Skin epidermis (tissue), 12 donors: ENCODE data around the gene RALGAPA1.
"Not testable (repeated sequence)": the region's sequence is repeated elsewhere in the genome, so short reads cannot be mapped to it uniquely, and the experiment has no call there.

Experiments used
- H3K27ac ChIP-seq, 21 experiments: fragments of 200-600 bp; sonication (generic) in 11 of 21; one replicate each; pipeline ENCODE4 v1.5.0; 2020; ENCODE audit warnings: mild to moderate bottlenecking in 3 of 21, inconsistent platforms in 2 of 21, moderate library complexity in 2 of 21
- H3K4me3 ChIP-seq, 7 experiments: fragments of 200-600 bp; sonication (generic) in 2 of 7; one replicate each; pipeline ENCODE4 v1.5.0; 2020; ENCODE audit warnings: inconsistent platforms in 2 of 7, mild to moderate bottlenecking in 2 of 7, moderate library complexity in 1 of 7

The RALGAPA1 gene

DNA sequence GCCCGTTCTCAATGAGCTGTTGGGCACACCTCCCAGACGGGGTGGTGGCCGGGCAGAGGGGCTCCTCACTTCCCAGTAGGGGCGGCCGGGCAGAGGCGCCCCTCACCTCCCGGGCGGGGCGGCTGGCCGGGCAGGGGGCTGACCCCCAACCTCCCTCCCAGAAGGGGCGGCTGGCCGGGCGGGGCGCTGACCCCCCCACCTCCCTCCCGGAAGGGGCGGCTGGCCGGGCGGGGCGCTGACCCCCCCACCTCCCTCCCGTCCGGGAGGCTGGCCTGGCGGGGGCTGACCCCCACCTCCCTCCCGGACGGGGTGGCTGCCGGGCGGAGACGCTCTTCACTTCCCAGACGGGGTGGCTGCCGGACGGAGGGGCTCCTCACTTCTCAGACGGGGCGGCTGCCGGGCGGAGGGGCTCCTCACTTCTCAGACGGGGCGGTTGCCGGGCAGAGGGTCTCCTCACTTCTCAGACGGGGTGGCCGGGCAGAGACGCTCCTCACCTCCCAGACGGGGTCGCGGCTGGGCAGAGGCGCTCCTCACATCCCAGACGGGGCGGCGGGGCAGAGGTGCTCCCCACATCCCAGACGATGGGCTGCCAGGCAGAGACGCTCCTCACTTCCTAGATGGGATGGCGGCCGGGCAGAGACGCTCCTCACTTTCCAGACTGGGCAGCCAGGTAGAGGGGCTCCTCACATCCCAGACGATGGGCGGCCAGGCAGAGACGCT is 15.5 kb upstream of the RALGAPA1 start:
- Histone ChIP-seq H3K27ac (peak overlapping the region in 1 of 21 experiments; percentile 38), H3K4me3 (peak overlapping the region in 5 of 7 experiments; percentile 74 to 86 (median 83))

- Histone ChIP-seq H3K4me3 (no peak overlapping the region), H3K27ac (no peak overlapping the region)
Observed at GRCh38 chr14:35822501-35822900, 13.4 kb upstream of the RALGAPA1 start.

- H3K27ac ChIP-seq, result no peak overlapping the region
- H3K4me3 ChIP-seq, result no peak overlapping the region
Observed at GRCh38 chr14:35821564-35822411, 12.7 kb upstream of the RALGAPA1 start.

DNA sequence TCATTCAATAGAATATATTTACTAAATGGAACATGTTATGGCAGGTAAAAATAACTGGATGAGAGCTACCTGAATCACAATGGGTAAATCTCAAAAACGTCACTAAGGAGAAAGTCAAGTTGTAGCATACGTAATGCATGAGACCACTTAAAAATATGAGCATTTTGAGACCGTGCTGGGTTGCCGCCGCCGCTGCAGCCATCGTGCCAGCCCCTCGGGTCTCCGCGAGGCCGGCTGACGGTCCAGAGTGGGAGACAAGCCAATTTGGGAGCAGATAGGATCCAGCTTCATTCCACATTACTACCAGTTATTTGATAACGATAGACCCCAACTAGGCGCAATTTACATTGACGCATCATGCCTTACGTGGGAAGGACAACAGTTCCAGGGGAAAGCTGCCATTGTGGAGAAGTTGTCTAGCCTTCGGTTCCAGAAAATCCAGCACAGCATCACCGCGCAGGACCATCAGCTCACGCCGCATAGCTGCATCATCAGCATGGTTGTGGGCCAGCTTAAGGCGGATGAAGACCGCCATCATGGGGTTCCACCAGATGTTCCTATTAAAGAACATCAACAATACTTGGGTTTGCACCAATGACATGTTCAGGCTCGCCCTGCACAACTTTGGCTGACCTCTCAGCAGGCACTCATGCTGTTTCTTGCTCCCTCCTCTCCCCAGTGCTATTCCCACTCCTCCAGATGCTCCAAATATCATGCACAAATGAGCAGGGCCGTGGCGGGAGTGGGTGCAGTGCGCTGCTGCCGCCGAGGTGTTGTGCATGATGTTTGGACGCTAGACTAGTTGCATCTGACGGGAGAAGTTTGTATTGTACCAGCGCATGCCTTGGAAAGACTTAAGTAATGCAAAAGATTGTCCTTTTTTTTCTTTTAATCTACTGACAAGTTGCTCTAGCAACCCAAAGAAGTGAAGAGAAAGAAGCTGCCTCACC is 10.8 kb upstream of the RALGAPA1 start:
- Histone ChIP-seq H3K27ac (no peak overlapping the region), H3K4me3 (no peak overlapping the region)

DNA sequence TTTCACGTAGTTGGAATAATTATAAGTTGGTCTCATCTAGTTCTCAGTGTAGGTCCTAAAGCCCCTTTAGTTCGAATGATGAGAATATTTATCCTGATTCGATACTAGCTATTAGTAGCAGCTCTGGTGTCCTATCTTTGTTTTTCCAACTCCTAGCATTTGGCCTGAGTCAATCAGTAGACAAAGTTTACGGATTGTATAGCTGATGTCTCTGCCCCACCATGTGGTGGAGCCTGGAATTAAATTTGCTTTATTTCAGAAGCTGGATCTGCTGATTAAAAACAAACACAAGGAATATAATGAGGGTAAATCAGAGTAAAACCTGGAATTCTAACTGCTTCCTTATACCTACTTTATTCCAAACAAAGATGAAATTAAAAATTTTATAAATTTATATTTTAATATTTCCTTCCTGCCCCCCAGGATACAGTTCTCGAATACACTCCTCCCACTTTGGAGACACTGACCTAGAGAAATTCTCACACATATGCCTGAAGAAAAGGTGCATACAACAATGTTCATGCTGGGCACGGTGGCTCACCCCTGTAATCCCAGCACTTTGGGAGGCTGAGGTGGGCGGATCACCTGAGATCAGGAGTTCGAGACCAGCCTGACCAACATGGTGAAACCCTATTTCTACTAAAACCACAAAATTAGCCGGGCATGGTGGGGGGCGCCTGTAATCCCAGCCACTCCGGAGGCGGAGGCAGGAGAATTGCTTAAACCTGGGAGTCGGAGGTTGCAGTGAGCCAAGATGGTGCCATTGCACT is 9.4 kb upstream of the RALGAPA1 start:
- Histone ChIP-seq H3K4me3 (no peak overlapping the region), H3K27ac (no peak overlapping the region)

GRCh38 chr14:35814371-35815005 is 5.4 kb upstream of the RALGAPA1 start:
- Histone ChIP-seq H3K27ac (no peak overlapping the region), H3K4me3 (no peak overlapping the region)

DNA sequence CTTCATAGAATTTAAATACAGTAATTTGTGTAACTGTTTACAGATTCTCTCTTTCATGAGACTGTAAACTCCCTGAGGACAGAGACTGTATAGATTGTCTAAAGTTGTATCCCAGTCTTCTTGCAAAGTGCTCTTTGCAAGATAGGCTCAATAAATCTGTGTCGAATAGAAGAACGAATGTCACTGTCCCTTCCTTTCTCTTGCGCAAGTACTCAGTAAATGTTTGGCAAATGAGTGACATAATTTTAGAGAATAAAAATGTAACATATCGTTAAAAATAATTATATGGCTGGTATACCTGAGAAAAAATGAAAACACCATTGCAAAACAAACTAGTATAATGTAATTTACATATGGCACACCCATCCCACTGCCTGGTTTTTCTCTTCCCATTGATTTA is 1.9 kb upstream of the RALGAPA1 start:
- Histone ChIP-seq H3K27ac (no peak overlapping the region), H3K4me3 (no peak overlapping the region)

DNA sequence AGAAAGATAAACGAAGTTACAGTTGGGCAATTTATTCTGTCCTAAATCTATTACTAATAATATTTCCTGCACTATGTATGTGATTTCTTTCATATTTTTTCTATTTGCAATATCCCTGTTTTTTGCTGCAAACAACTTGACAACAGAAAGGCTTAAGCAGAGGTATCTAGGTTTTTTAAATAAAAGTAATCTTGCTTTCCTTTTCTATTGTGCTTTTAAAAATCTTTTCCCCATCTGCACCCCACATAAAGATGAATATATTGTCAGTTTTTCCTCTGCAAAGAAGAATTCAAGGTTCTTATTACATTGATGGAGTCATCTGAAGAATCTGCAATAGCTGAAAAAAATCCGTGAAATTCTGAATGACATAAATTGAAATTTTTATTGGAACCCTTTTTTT is 502 bp upstream of the RALGAPA1 start:
- Histone ChIP-seq H3K27ac (peak overlapping the region in 10 of 21 experiments; percentile 49 to 95 (median 92)), H3K4me3 (peak overlapping the region in 2 of 7 experiments; percentile 75 to 85)

- H3K4me3 ChIP-seq, result peak overlapping the region; percentile 56 to 85 (median 74)
- H3K27ac ChIP-seq, result peak overlapping the region; percentile 56 to 97 (median 90)
Observed at GRCh38 chr14:35808076-35808637, 938 bp downstream of the RALGAPA1 start.

DNA sequence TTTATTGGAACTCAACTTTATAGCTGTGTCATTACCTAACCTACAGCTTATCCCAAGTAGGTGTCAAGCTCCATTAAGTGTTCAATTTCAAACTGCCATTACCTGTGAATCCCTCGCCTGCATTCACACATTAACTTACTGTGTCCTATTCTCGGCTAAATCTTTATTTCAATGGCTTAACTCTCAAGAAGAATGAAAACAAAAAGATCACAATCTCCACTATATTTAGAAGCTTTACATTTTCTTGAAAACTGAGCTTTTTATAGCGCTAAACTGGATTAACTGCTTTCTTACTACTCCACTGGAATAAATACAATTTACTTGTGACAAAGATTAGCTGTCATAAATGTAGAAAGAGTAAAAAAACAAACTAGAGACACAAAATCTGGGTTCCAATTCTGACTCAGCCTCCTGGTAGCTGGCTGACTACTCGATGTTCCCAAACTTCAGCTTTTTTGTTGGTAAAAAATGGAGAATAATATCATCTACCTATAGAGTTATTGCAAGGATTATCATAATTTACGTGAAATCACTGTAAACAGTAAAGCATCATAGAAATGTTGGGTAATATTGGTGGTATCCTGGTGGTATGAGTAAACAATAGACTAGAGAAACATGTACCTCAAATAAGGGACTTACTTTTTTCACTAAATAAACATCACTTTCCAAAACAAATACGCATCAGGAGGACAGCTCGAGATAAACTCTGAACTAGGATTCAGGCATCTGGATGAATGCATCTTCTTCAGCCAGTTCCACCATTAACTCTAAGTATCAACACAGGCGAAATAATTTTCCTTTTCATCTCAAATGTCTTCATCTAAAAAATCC is 1.7 kb downstream of the RALGAPA1 start:
- Histone ChIP-seq H3K27ac (peak overlapping the region in 2 of 21 experiments; percentile 77 to 92), H3K4me3 (peak overlapping the region in 6 of 7 experiments; percentile 72 to 85 (median 74))

DNA sequence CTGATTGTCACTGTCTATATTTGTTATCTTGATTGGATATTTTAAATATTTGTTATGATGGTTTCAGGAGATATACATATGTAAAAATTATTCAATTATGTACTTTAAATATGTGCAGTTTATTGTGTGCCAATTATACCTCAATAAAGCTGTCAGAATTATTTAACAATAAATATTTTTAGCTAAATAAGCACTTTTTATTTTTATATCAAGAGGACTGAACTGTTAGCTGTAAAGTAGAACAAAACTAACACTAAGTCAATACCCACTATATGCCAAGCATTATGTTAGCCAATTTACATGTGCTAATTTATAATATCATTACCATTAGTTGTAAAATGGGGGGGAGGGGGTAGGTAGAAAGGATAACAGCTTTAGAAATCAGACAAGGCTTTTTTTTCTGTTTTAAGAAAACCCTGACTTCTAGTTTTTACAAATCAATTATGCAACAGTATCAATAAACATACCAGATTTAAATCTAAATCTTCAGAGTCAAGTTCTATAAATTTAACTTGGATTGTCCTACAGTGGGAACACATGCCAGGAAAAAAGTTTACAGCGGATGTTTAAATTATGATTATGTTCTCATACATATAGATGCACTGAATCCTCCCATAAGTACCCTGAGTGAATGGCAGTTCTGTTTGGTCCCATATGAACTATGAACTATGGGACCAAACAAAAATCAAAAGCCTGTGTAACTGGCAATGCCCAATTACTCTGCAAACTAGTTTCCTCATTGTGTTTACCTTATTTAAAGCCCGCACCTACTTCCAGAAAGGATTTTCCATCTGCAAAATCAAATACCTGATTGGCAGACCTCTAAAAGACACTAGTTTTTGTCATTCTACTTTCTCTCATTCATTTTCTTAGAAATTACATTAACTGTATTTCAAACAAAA is 2.8 kb downstream of the RALGAPA1 start:
- H3K4me3 ChIP-seq, result no peak overlapping the region
- no peak overlapping the region for H3K27ac ChIP-seq

- no peak overlapping the region for H3K27ac ChIP-seq
- no peak overlapping the region for H3K4me3 ChIP-seq
Observed at GRCh38 chr14:35797796-35798195, 11.3 kb downstream of the RALGAPA1 start.

GRCh38 chr14:35789651-35790050 is 19.4 kb downstream of the RALGAPA1 start:
- Histone ChIP-seq H3K27ac (no peak overlapping the region), H3K4me3 (no peak overlapping the region)

DNA sequence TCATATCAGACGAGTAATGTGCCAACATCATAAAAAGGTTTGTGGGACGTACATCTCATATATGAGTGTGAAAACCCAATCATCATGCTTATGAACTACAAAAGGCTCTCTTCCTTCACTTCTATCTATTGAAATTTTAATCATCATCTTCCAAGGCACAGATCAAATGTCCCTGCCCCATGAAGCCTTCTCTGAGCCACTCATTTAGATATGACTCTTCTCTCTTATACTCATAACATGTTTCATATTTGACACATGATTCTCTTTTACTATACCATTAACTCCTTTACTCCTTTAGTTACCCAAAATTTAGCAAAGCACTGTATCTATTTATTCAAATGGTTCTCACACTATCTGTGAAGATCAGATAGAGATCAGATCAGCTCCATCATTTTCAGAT is 22.2 kb downstream of the RALGAPA1 start:
- H3K4me3 ChIP-seq, result no peak overlapping the region
- no peak overlapping the region for H3K27ac ChIP-seq

- Histone ChIP-seq H3K27ac (no peak overlapping the region), H3K4me3 (no peak overlapping the region)
Observed at GRCh38 chr14:35783699-35784098, 25.4 kb downstream of the RALGAPA1 start.

DNA sequence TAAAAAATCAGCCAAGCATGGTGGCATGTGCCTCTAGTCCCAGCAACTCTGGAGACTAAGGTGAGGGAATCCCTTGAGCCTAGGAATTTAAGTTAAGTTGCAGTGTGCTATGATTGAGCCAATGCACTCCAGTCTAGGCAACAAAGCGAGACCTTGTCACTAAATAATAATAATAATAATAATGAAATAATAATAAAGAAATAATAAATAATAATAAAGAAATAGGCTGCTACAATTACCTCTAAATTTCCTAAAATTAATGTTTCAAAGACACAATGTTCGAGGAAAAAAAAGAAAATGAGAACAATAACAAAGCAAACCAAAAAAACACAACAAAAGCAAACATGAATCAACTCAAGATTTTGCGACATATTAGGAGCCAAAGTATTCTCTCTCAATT is 29.7 kb downstream of the RALGAPA1 start:
- no peak overlapping the region for H3K27ac ChIP-seq
- H3K4me3 ChIP-seq, result no peak overlapping the region

DNA sequence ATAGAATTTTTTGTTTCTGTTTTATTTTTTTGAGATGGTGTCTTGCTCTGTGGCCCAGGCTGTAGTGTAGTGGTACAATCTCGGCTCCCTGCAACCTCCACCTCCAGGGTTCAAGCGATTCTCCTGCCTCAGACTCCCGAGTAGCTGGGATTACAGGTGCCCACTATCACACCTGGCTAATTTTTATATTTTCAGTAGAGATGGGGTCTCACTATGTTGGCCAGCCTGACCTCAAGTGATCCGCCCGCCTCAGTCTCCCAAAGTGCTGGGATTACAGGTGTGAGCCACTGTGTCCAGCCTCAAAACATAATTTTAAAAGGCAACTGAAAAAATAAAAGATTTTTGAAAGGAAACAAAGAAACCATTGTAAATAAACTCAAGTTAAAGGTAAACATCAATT is 31.5 kb downstream of the RALGAPA1 start:
- not testable (repeated sequence) for H3K4me3 ChIP-seq, H3K27ac ChIP-seq
